UCSD-AML1 (cell line): ENCODE measurements around the gene GSS.

Experiments
- DNase-seq: peaks from one replicate; lab custom pipeline; 2025; ENCODE audit not compliant: unreplicated experiment; lab: John Stamatoyannopoulos, UW

GSS gene

GRCh38 chr20:34955231-34956040 lies at the start of gene GSS, which contains the start of gene MYH7B:
Gene GSS, minus strand, starts transcription at chr20:34955806. Its CDS starts 3,954 bp downstream, at chr20:34951852.
Gene MYH7B, plus strand, starts transcription at chr20:34955868. Its CDS starts 22,138 bp downstream, at chr20:34978006.
- DNase-seq, result peak; percentile 98

GRCh38 chr20:35004749-35005462 lies 49.3 kb upstream of the GSS start:
- no peak for DNase-seq

GRCh38 chr20:35004051-35004725 lies 48.6 kb upstream of the GSS start:
- DNase-seq, result no peak

- DNase-seq, result no peak
Observed at GRCh38 chr20:35003211-35004031, 47.8 kb upstream of the GSS start.

- DNase-seq, result no peak
Observed at GRCh38 chr20:35002426-35003210, 47.0 kb upstream of the GSS start.

- DNase-seq, result no peak
Observed at GRCh38 chr20:35001596-35002362, 46.2 kb upstream of the GSS start.

- no peak for DNase-seq
Observed at GRCh38 chr20:35000922-35001595, 45.5 kb upstream of the GSS start.

GRCh38 chr20:35000311-35000921 lies 44.8 kb upstream of the GSS start:
- no peak for DNase-seq

- no peak for DNase-seq
Observed at GRCh38 chr20:34999782-35000181, 44.2 kb upstream of the GSS start.

- DNase-seq, result no peak
Observed at GRCh38 chr20:34999021-34999451, 43.4 kb upstream of the GSS start.

GRCh38 chr20:34998331-34998950 lies 42.8 kb upstream of the GSS start:
- DNase-seq, result no peak

GRCh38 chr20:34997774-34998173 lies 42.2 kb upstream of the GSS start:
- no peak for DNase-seq

- DNase-seq, result no peak
Observed at GRCh38 chr20:34997131-34997561, 41.5 kb upstream of the GSS start.

- DNase-seq, result no peak
Observed at GRCh38 chr20:34996243-34997028, 40.8 kb upstream of the GSS start.

GRCh38 chr20:34995696-34996095 lies 40.1 kb upstream of the GSS start:
- DNase-seq, result no peak

GRCh38 chr20:34995192-34995591 lies 39.6 kb upstream of the GSS start:
- no peak for DNase-seq
